Brain microvascular endothelial cell (primary cell): ENCODE measurements around the gene SLC22A2.

ENCODE experiments used
- DNase-seq: peaks from one replicate; pipeline ENCODE4 v3.0.0-alpha.2; 2020
- H3K27ac ChIP-seq: fragments of 250-450 bp; sonication (Bioruptor Pico); 2 replicates; pipeline ENCODE4 v1.5.1; 2020; ENCODE audit warnings: mild to moderate bottlenecking, moderate library complexity
- H3K27me3 ChIP-seq: fragments of 250-450 bp; sonication (Bioruptor Pico); replicated peaks from 2 replicates; pipeline ENCODE4 v1.5.1; 2020; ENCODE audit warnings: mild to moderate bottlenecking
- H3K36me3 ChIP-seq: fragments of 250-450 bp; sonication (Bioruptor Pico); replicated peaks from 2 replicates; pipeline ENCODE4 v1.5.1; 2020; ENCODE audit warnings: mild to moderate bottlenecking
- H3K4me3 ChIP-seq: 2 replicates; pipeline ENCODE4 v1.5.1; 2011; ENCODE audit warnings: low read depth, mild to moderate bottlenecking, control low read depth, low read length, moderate library complexity
- in situ Hi-C: cut with HindIII; loops from 2 replicates; pipeline ENCODE4 v1.10.0; 2017; ENCODE audit warnings: low sequenced_read_pairs, low pct_ligation_motif_present
- TF ChIP-seq, protein P1 (sequence below): IDR thresholded peaks from 2 replicates; pipeline ENCODE4 v1.5.1; 2011; ENCODE audit warnings: low read depth, mild to moderate bottlenecking, moderate library complexity, low read length, control low read depth, inconsistent platforms; ENCODE audit errors: missing control alignments

Gene SLC22A2

DNA sequence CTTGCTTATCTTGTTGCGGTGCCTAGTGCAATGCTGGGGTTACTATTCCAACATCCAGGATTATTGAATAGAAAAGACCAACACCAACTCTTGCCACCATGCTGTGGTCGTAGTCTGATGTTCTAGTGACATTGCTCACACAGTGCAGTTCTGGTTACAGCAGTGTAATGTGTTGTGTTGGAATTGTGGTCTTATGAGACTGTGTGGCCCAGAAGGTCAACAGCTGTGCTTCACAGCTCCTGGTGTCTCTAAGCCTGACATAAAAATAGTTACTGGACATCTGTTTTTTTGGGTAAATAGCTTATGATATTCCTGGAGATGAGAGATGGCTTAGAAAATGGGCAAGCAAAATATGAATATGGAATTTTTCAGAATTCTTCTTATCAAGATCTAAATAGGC is 57.6 kb downstream of the SLC22A2 start:
- TF ChIP-seq, protein P1, sequence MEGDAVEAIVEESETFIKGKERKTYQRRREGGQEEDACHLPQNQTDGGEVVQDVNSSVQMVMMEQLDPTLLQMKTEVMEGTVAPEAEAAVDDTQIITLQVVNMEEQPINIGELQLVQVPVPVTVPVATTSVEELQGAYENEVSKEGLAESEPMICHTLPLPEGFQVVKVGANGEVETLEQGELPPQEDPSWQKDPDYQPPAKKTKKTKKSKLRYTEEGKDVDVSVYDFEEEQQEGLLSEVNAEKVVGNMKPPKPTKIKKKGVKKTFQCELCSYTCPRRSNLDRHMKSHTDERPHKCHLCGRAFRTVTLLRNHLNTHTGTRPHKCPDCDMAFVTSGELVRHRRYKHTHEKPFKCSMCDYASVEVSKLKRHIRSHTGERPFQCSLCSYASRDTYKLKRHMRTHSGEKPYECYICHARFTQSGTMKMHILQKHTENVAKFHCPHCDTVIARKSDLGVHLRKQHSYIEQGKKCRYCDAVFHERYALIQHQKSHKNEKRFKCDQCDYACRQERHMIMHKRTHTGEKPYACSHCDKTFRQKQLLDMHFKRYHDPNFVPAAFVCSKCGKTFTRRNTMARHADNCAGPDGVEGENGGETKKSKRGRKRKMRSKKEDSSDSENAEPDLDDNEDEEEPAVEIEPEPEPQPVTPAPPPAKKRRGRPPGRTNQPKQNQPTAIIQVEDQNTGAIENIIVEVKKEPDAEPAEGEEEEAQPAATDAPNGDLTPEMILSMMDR, result no peak
- Histone ChIP-seq H3K27ac (no peak overlapping the region), H3K27me3 (no peaks in the 10 kb centered on the region), H3K4me3 (no peak overlapping the region), H3K36me3 (no peaks in the 10 kb centered on the region)
- no peak for DNase-seq
- in situ Hi-C loops, result no loop called here

DNA sequence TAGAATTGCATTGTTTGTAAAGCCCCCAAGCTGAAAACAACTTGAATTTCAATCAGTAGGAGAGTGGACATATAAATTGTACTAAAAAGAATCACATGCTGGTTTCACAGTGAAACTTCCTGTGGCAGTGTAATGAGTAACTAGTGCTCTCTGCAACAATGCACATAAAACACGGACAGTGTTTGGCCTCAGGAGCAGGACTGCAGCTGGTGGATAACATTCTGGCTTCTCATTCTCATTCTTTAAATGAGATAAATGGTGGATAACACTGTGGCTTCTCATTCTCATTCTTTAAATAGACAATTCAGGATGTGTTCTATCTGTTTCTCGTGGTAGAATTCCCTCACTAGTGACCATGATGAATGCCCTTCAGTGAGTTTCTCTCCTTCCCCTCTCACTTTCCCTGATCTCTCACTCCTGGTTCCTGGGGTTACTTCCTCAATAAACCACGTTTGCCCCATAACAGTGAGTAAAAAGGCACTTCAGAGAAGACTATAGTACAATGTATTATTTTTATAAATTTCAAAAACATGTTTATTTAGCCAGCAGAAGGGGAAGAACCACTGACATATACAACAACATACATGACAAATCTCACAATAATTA is 59.9 kb downstream of the SLC22A2 start:
- Histone ChIP-seq H3K27me3 (no peaks in the 10 kb centered on the region), H3K27ac (no peak overlapping the region), H3K36me3 (no peaks in the 10 kb centered on the region), H3K4me3 (no peak overlapping the region)
- TF ChIP-seq, protein P1, result no peak
- in situ Hi-C loops, result no loop called here
- DNase-seq, result no peak

DNA sequence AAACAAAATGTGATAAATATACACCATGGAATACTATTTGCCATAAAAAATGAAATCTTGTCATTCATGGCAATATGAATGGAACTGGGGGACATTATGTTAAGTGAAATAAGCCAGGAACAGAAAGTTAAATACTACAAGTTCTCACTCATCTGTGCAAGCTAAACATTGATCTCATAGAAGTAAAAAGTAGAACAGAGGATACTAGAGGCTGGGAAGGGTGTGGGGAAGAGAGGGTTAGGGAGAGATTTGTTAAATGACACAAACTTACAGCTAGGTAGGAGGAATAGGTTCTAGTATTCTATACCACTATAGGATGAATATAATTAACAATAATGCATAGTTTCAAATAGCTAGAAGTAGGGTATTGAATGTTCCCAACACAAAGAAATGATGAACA is 61.0 kb downstream of the SLC22A2 start:
- H3K36me3 ChIP-seq, result no peaks in the 10 kb centered on the region
- no peaks in the 10 kb centered on the region for H3K27me3 ChIP-seq
- no peak overlapping the region for H3K27ac ChIP-seq
- in situ Hi-C loops, result no loop called here
- TF ChIP-seq, protein P1, result no peak
- H3K4me3 ChIP-seq, result no peak overlapping the region
- no peak for DNase-seq

DNA sequence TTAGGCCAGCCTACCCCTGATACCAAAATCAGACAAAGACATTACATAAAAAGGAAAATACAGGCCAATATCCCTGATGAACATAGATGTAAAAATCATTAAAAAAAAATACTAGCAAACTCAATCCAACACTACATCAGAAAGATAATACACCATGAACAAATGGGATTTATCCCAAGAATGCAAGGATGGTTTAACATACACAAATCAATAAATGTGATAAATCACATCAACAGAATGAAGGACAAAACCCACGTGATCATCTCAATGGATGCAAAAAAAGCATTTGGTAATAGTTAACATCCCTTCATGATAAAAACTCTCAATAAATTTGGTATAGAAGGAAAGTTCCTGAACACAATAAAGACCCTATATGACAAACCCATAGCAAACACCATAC is 63.8 kb downstream of the SLC22A2 start:
- DNase-seq, result no peak
- Histone ChIP-seq H3K36me3 (no peaks in the 10 kb centered on the region), H3K4me3 (no peak overlapping the region), H3K27ac (no peak overlapping the region), H3K27me3 (no peaks in the 10 kb centered on the region)
- TF ChIP-seq, protein P1, result no peak
- in situ Hi-C loops, result no loop called here

DNA sequence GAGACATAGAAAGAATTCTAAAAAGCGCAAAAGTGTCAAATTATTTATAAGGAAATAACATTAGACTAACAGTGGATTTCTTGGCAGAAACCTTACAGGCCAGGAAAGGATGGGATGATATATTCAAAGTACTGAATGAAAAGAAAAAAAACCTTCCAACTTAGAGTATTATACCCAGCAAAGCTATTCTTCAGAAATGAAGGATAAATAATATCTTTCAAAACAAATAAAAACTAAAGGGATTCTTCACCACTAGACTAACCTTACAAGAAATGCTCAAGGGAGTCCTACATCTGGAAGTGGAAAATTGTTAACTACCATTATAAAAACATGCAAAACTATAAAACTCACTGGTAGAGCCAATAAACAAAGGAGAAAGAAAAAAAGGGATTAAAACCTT is 65.8 kb downstream of the SLC22A2 start:
- H3K36me3 ChIP-seq, result no peaks in the 10 kb centered on the region
- DNase-seq, result no peak

More for the DNA sequence above, 65.8 kb downstream of the SLC22A2 start:
- Histone ChIP-seq H3K27ac (no peak overlapping the region), H3K4me3 (no peak overlapping the region), H3K27me3 (no peaks in the 10 kb centered on the region)
- TF ChIP-seq, protein P1, result no peak
- in situ Hi-C loops, result no loop called here
